ENCODE measurements around the gene GRIK1.

GRIK1 gene

GRCh38 chr21:29860346-29860745 lies 79.5 kb downstream of the GRIK1 start:
- in situ Hi-C loops (cut with MboI; ENCODE audit: low pct_unique_long_range_greater_than_20kb, low sequenced_read_pairs, unreplicated experiment): no loop called here
- no peak for DNase-seq (ENCODE audit: low spot score)
- TF ChIP-seq CTCF (IDR thresholded peaks at IDR 0.05; ENCODE audit: extremely low read depth, insufficient read depth, missing control alignments): no peak

- TF ChIP-seq CTCF (IDR thresholded peaks at IDR 0.05; ENCODE audit: extremely low read depth, insufficient read depth, missing control alignments): no peak
- in situ Hi-C loops (cut with MboI; ENCODE audit: low pct_unique_long_range_greater_than_20kb, low sequenced_read_pairs, unreplicated experiment): no loop called here
- no peak for DNase-seq (ENCODE audit: low spot score)
Measured at GRCh38 chr21:29857150-29857549, 82.6 kb downstream of the GRIK1 start.

GRCh38 chr21:29854795-29855194 lies 85.0 kb downstream of the GRIK1 start:
- no peak for DNase-seq (ENCODE audit: low spot score)
- no peak for TF ChIP-seq CTCF (IDR thresholded peaks at IDR 0.05; ENCODE audit: extremely low read depth, insufficient read depth, missing control alignments)
- in situ Hi-C loops (cut with MboI; ENCODE audit: low pct_unique_long_range_greater_than_20kb, low sequenced_read_pairs, unreplicated experiment): no loop called here

GRCh38 chr21:29851611-29852010 lies 88.2 kb downstream of the GRIK1 start:
- no peak for DNase-seq (ENCODE audit: low spot score)
- in situ Hi-C loops (cut with MboI; ENCODE audit: low pct_unique_long_range_greater_than_20kb, low sequenced_read_pairs, unreplicated experiment): no loop called here
- no peak for TF ChIP-seq CTCF (IDR thresholded peaks at IDR 0.05; ENCODE audit: extremely low read depth, insufficient read depth, missing control alignments)

- in situ Hi-C loops (cut with MboI; ENCODE audit: low pct_unique_long_range_greater_than_20kb, low sequenced_read_pairs, unreplicated experiment): loop anchor here (10.0 to 25.0 kb wide), 2 partner anchors 365 to 737 kb away; no protein-coding TSS in a partner anchor
- TF ChIP-seq CTCF (IDR thresholded peaks at IDR 0.05; ENCODE audit: extremely low read depth, insufficient read depth, missing control alignments): peak; percentile 82
- DNase-seq (ENCODE audit: low spot score): peak; percentile 40
Measured at GRCh38 chr21:29849735-29850176, 90.0 kb downstream of the GRIK1 start.

GRCh38 chr21:29843804-29844203 lies 96.0 kb downstream of the GRIK1 start:
- no peak for TF ChIP-seq CTCF (IDR thresholded peaks at IDR 0.05; ENCODE audit: extremely low read depth, insufficient read depth, missing control alignments)
- in situ Hi-C loops (cut with MboI; ENCODE audit: low pct_unique_long_range_greater_than_20kb, low sequenced_read_pairs, unreplicated experiment): loop anchor here (10.0 to 25.0 kb wide), 2 partner anchors 359 to 732 kb away; no protein-coding TSS in a partner anchor
- no peak for DNase-seq (ENCODE audit: low spot score)

GRCh38 chr21:29834617-29835016 lies 105.2 kb downstream of the GRIK1 start:
- no peak for TF ChIP-seq CTCF (IDR thresholded peaks at IDR 0.05; ENCODE audit: extremely low read depth, insufficient read depth, missing control alignments)
- no peak for DNase-seq (ENCODE audit: low spot score)
- in situ Hi-C loops (cut with MboI; ENCODE audit: low pct_unique_long_range_greater_than_20kb, low sequenced_read_pairs, unreplicated experiment): loop anchor here (25.0 kb wide), 1 partner anchor 722 kb away; no protein-coding TSS in a partner anchor

All from GM13977 (cell line).